GM23248 (cell line): ENCODE data around the gene FBXW10.
"Not testable (repeated sequence)": the region's sequence is repeated elsewhere in the genome, so short reads cannot be mapped to it uniquely, and the experiment has no call there.

ENCODE experiments used
- EZH2 ChIP-seq: fragments of 200-600 bp; sonication (generic); IDR thresholded peaks from 2 replicates; pipeline ENCODE4 v1.6.1; 2018; ENCODE audit warnings: antibody characterized with exemption, mild to moderate bottlenecking; ENCODE audit not compliant: insufficient read depth, poor library complexity, severe bottlenecking
- EZH2phosphoT487 ChIP-seq: fragments of 200-600 bp; sonication (generic); IDR thresholded peaks from 2 replicates; pipeline ENCODE4 v1.6.1; 2018; ENCODE audit warnings: antibody characterized with exemption, moderate library complexity, mild to moderate bottlenecking, low read depth; ENCODE audit not compliant: insufficient read depth

GRCh38 chr17:18758344-18758743 lies 14.5 kb downstream of the FBXW10 start:
- not testable (repeated sequence) for TF ChIP-seq EZH2, EZH2phosphoT487
